ENCODE results near the gene MS4A14. TPM values are rescaled to one million over a fixed set of nuclear protein-coding genes. Genes with fewer than 3 reads are reported as not detected.
"Not testable (repeated sequence)": the region's sequence is repeated elsewhere in the genome, so short reads cannot be mapped to it uniquely, and the experiment has no call there.

Gene MS4A14
- total and polyA plus RNA-seq, 7 experiments from 2014 or later = 0.13 to 5.6 (median 0.37) TPM; not detected in 4

DNA sequence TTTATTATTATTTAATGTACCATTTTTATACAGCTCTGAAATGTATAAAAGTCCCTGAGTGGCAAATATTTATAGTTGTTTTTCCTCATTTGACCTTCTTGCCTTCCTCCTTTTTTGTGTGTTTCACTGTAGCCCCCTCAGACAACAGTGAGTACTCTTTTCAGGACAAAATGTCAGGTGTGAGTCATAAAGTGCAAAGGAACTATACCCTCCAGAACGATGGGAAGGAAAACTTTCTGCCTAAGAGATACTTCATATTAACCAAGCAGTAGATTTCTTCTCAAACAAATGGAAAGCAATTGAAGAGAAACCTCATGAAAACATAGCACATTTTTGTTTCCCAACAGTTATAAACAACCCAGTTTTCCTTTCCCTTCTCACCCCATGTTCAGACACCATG, 34.0 kb upstream of the MS4A14 start:
- Mint-ChIP-seq H3K36me3 (no peaks in the 10 kb centered on the region), H3K9me3 (no peaks in the 10 kb centered on the region), H3K27me3 (peaks cover 11 to 30% (median 27%) of the 10 kb centered on the region in 5 donors), H3K27ac (no peak overlapping the region), H3K4me1 (peaks cover 0 to 4% (median 0%) of the 10 kb centered on the region in 7 donors), H3K4me3 (no peak overlapping the region)
- no peaks in the 10 kb centered on the region for H3K36me3 ChIP-seq (ENCODE audit: control insufficient read depth in 2 of 3, insufficient read depth in 3 of 3, low read length in 3 of 3)
- CTCF ChIA-PET = no interaction called here
- H3K9me3 ChIP-seq (ENCODE audit: control insufficient read depth in 2 of 3, low read length in 3 of 3) = no peaks in the 10 kb centered on the region
- H3K4me1 ChIP-seq (ENCODE audit: control insufficient read depth in 2 of 2, insufficient read depth in 2 of 2, low read length in 2 of 2) = no peaks in the 10 kb centered on the region
- no peaks in the 10 kb centered on the region for H3K27me3 ChIP-seq (ENCODE audit: control insufficient read depth in 2 of 2, insufficient read depth in 2 of 2, low read length in 2 of 2)
- no peak overlapping the region for H3K4me3 ChIP-seq (ENCODE audit: low read length)
- DNase-seq (no peak), ATAC-seq (no peak)
- intact Hi-C loops (cut with micrococcal nuclease) = loop anchor here (5.0 kb wide), 2 partner anchors 270 to 395 kb away; partner anchors contain the start of gene MS4A15 (in 1 of the 2)
- POLR2A ChIA-PET = no interaction called here
- no peak overlapping the region for H3K27ac ChIP-seq (ENCODE audit: low read depth, low read length)

DNA sequence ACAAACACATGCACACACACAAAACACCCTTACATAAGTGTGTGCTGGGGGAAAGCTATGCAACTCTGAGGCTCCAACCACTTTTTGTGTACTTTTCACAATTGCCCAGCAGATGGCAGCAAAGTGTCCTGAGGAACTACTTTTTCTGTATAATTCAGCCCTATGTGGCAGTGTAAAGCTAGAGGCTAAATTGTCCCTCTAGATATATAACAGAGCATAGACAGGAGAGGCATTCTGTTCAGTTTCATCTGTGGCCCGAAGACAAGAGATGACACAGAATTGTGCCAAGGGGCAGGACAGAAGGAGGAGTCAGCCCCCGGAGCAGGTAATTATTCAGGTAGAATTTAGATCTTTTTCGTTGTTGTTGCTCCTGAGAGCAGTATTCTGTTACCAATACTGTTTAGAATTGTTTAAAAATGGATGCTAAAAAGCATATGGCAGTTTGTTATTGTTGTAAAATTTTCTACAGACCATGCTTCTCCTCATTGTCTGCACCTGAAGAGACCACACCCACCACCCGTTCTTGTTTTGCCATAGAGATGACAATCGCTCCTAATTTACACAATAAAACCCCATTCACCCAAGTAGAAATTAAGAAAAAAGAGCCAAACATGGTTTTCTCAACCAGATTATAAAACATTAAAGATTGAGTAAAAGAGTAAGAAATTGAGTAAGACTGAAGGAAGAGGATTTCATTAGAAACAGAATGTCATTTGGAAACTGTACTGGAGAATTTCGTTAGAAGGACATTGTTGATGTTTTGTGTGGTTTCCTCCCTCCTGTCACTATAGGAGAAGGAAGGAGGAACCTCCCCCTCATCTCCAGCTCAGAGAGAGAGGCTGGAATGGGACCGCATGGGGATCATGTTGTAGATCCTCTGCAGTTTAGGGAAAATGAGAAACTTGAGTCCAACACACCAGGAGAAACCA, 32.5 kb upstream of the MS4A14 start:
- H3K4me1 ChIP-seq (ENCODE audit: control insufficient read depth in 2 of 2, insufficient read depth in 2 of 2, low read length in 2 of 2) = no peaks in the 10 kb centered on the region
- intact Hi-C loops (cut with micrococcal nuclease) = loop anchor here (1.0 to 5.0 kb wide), 4 partner anchors 122 to 393 kb away; partner anchors contain the start of gene MS4A15 (in 1 of the 2)
- no peaks in the 10 kb centered on the region for H3K36me3 Mint-ChIP-seq

DNA sequence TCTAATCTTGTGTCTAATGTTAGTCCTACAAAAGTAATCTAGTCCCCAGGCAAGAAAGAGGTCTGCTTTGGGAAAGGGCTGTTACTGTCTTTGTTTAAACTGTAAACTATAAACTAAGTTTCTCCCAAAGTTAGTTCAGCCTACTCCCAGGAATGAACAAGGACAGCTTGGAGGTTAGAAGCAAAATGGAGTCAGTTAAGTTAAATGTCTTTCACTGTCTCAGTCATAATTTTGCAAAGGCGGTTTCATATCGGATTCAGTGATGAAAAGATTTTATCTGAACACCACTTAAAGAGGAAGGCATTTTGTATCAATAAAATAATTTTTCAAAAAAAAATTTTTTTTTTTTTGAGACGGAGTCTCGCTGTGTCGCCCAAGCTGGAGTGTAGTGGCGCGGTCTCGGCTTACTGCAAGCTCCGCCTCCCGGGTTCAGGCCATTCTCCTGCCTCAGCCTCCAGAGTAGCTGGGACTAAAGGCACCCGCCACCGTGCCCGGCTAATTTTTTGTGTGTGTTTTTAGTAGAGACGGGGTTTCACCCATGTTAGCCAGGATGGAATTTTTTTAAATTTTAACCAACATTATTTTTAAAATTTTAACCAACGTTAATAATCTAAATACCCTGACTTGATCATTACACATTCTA, 29.9 kb upstream of the MS4A14 start:
- H3K36me3 ChIP-seq (ENCODE audit: control insufficient read depth in 2 of 3, insufficient read depth in 3 of 3, low read length in 3 of 3); H3K27ac ChIP-seq (ENCODE audit: low read depth, low read length); ATAC-seq; H3K36me3 Mint-ChIP-seq; H3K4me3 Mint-ChIP-seq; H3K4me3 ChIP-seq (ENCODE audit: low read length); H3K9me3 ChIP-seq (ENCODE audit: control insufficient read depth in 2 of 3, low read length in 3 of 3); H3K9me3 Mint-ChIP-seq; CTCF ChIA-PET; H3K27me3 ChIP-seq (ENCODE audit: control insufficient read depth in 2 of 2, insufficient read depth in 2 of 2, low read length in 2 of 2); H3K4me1 Mint-ChIP-seq; H3K27ac Mint-ChIP-seq; POLR2A ChIA-PET; intact Hi-C loops (cut with micrococcal nuclease); H3K4me1 ChIP-seq (ENCODE audit: control insufficient read depth in 2 of 2, insufficient read depth in 2 of 2, low read length in 2 of 2); DNase-seq: not testable (repeated sequence)
- H3K27me3 Mint-ChIP-seq = peaks cover 6 to 33% (median 26%) of the 10 kb centered on the region in 5 donors

More for the DNA sequence above, 32.5 kb upstream of the MS4A14 start:
- DNase-seq (peak in 8 of 9 donors; percentile 3 to 54 (median 41)), ATAC-seq (peak; percentile 85)
- Histone ChIP-seq H3K4me3 (ENCODE audit: low read length) (no peak overlapping the region), H3K27me3 (ENCODE audit: control insufficient read depth in 2 of 2, insufficient read depth in 2 of 2, low read length in 2 of 2) (no peaks in the 10 kb centered on the region), H3K9me3 (ENCODE audit: control insufficient read depth in 2 of 3, low read length in 3 of 3) (no peaks in the 10 kb centered on the region), H3K27ac (ENCODE audit: low read depth, low read length) (no peak overlapping the region), H3K36me3 (ENCODE audit: control insufficient read depth in 2 of 3, insufficient read depth in 3 of 3, low read length in 3 of 3) (no peaks in the 10 kb centered on the region)
- Mint-ChIP-seq H3K9me3 (no peaks in the 10 kb centered on the region), H3K27me3 (peaks cover 8 to 30% (median 23%) of the 10 kb centered on the region in 5 donors), H3K4me3 (peak overlapping the region in 1 of 10 donors; percentile 4), H3K27ac (no peak overlapping the region), H3K4me1 (no peaks in the 10 kb centered on the region)
- ChIA-PET CTCF (interaction anchor here (0.6 to 1.5 kb wide), 4 partner anchors 34 to 255 kb away, joined by 3 to 4 read pairs (median 4); no protein-coding TSS in a partner anchor), POLR2A (no interaction called here)

DNA sequence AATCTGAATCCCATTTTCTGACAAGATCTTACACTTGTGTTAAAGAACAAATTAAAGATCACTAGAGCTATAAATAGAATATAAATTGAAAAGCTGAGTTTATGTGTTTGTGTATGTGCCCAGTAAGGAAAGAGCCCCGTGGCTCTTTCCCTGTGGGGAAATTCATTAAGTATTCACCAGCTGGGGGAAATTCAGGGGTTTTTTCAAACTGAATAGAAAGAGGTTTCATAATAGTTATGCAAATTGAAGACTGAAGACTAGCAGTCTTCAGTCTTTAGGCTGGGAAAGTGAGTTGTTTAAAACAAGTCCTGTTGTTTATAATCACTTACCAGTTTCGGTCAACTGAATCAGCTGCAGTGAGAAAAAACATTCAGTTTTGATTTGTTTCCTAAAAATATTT, 29.2 kb upstream of the MS4A14 start:
- Mint-ChIP-seq H3K27me3 (peaks cover 8 to 36% (median 23%) of the 10 kb centered on the region in 5 donors), H3K4me3 (no peak overlapping the region), H3K36me3 (no peaks in the 10 kb centered on the region), H3K27ac (no peak overlapping the region), H3K9me3 (no peaks in the 10 kb centered on the region), H3K4me1 (no peaks in the 10 kb centered on the region)
- H3K4me1 ChIP-seq (ENCODE audit: control insufficient read depth in 2 of 2, insufficient read depth in 2 of 2, low read length in 2 of 2) = no peaks in the 10 kb centered on the region
- H3K36me3 ChIP-seq (ENCODE audit: control insufficient read depth in 2 of 3, insufficient read depth in 3 of 3, low read length in 3 of 3) = no peaks in the 10 kb centered on the region
- H3K27me3 ChIP-seq (ENCODE audit: control insufficient read depth in 2 of 2, insufficient read depth in 2 of 2, low read length in 2 of 2) = no peaks in the 10 kb centered on the region
- H3K27ac ChIP-seq (ENCODE audit: low read depth, low read length) = no peak overlapping the region
- peak; percentile 37 for ATAC-seq
- CTCF ChIA-PET = no interaction called here
- intact Hi-C loops (cut with micrococcal nuclease) = no loop called here
- no peak for DNase-seq
- H3K9me3 ChIP-seq (ENCODE audit: control insufficient read depth in 2 of 3, low read length in 3 of 3) = no peaks in the 10 kb centered on the region
- H3K4me3 ChIP-seq (ENCODE audit: low read length) = no peak overlapping the region
- POLR2A ChIA-PET = no interaction called here

DNA sequence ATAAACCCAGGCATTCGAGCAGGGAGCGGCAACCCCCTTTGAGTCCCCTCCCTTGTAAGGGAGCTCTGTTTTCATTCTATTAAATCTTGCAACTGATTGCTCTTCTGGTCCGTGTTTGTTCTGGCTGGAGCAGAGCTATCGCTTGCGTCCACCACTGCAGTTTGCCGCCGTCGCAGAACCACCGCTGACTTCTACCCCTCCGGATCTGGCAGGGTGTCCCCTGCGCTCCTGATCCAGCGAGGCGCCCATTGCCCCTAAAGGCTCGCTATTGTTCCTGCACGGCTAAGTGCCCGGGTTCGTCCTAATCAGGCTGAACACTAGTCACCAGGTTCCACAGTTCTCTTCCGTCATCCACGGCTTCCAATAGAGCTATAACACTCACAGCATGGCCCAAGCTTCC, 28.4 kb upstream of the MS4A14 start:
- no peak for ATAC-seq
- H3K27ac Mint-ChIP-seq = no peak overlapping the region
- no peak overlapping the region for H3K27ac ChIP-seq (ENCODE audit: low read depth, low read length)
- no peaks in the 10 kb centered on the region for H3K4me1 Mint-ChIP-seq
- H3K27me3 ChIP-seq (ENCODE audit: control insufficient read depth in 2 of 2, insufficient read depth in 2 of 2, low read length in 2 of 2) = no peaks in the 10 kb centered on the region
- no peaks in the 10 kb centered on the region for H3K4me1 ChIP-seq (ENCODE audit: control insufficient read depth in 2 of 2, insufficient read depth in 2 of 2, low read length in 2 of 2)
- H3K4me3 ChIP-seq (ENCODE audit: low read length) = no peak overlapping the region
- CTCF ChIA-PET = no interaction called here
- no peak for DNase-seq
- H3K9me3 ChIP-seq (ENCODE audit: control insufficient read depth in 2 of 3, low read length in 3 of 3) = no peaks in the 10 kb centered on the region
- POLR2A ChIA-PET = no interaction called here
- no peaks in the 10 kb centered on the region for H3K9me3 Mint-ChIP-seq
- peaks cover 8 to 38% (median 23%) of the 10 kb centered on the region in 5 donors for H3K27me3 Mint-ChIP-seq
- no peak overlapping the region for H3K4me3 Mint-ChIP-seq
- intact Hi-C loops (cut with micrococcal nuclease) = no loop called here
- no peaks in the 10 kb centered on the region for H3K36me3 Mint-ChIP-seq
- H3K36me3 ChIP-seq (ENCODE audit: control insufficient read depth in 2 of 3, insufficient read depth in 3 of 3, low read length in 3 of 3) = no peaks in the 10 kb centered on the region

DNA sequence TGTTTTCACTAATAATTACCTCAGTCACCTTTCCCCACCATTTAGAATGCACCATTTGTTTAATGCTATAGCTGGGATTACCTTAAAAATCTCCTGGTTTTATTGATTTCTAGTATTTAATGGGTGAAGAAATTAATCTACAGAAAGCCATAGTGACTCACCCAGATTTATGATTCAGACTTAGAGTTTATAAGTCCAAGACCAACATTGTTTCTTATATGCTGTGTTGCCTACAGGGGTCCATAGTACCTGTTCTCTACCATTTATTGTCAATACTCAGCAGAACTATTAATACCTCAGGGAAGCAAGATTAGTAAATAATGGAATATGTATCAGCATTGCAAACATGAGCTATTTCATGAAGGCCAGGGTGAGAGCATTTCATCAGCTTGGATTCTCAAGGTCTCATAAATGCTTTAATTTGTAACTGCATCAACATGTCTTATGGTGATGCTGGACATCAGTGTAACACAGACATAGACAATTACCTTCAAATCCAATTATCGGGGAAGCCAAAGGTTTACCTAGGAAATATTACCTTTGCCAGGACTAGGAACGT, 25.9 kb upstream of the MS4A14 start:
- POLR2A ChIA-PET = no interaction called here

More for the DNA sequence above, 25.9 kb upstream of the MS4A14 start:
- H3K4me3 Mint-ChIP-seq = no peak overlapping the region
- DNase-seq (no peak), ATAC-seq (no peak)
- no peaks in the 10 kb centered on the region for H3K9me3 Mint-ChIP-seq
- Histone ChIP-seq H3K27ac (ENCODE audit: low read depth, low read length) (no peak overlapping the region), H3K4me1 (ENCODE audit: control insufficient read depth in 2 of 2, insufficient read depth in 2 of 2, low read length in 2 of 2) (no peaks in the 10 kb centered on the region), H3K9me3 (ENCODE audit: control insufficient read depth in 2 of 3, low read length in 3 of 3) (no peaks in the 10 kb centered on the region), H3K4me3 (ENCODE audit: low read length) (no peak overlapping the region), H3K27me3 (ENCODE audit: control insufficient read depth in 2 of 2, insufficient read depth in 2 of 2, low read length in 2 of 2) (no peaks in the 10 kb centered on the region), H3K36me3 (ENCODE audit: control insufficient read depth in 2 of 3, insufficient read depth in 3 of 3, low read length in 3 of 3) (no peaks in the 10 kb centered on the region)
- intact Hi-C loops (cut with micrococcal nuclease) = no loop called here
- no peaks in the 10 kb centered on the region for H3K4me1 Mint-ChIP-seq
- H3K27ac Mint-ChIP-seq = no peak overlapping the region
- CTCF ChIA-PET = no interaction called here
- H3K36me3 Mint-ChIP-seq = no peaks in the 10 kb centered on the region
- peaks cover 0 to 31% (median 13%) of the 10 kb centered on the region in 5 donors for H3K27me3 Mint-ChIP-seq

All from naive thymus-derived CD4-positive, alpha-beta T cell (primary cell).